GM12878 (cell line): Measurements from ENCODE around the gene OPCML. TPM values are rescaled to one million over a fixed set of nuclear protein-coding genes. Genes with fewer than 3 reads are reported as not detected.

Experiments
- ATAC-seq: fragments of 200-7000 bp; cut with Tn5 transposase; 3 replicates; pipeline ENCODE4 v1.9.1; 2020; ENCODE audit warnings: mild to moderate bottlenecking, moderate library complexity
- BruUV-seq: library from RNA; stranded (reverse); fragments of 400-500 nt; replicated peaks from 2 replicates; lab custom pipeline; 2021; lab: Mats Ljungman, UMichigan
- CTCF ChIA-PET: fragments of 300-600 bp; sonication (Branson Sonifier 250); formaldehyde crosslinking; extraction: SDS; loops from one replicate; lab custom pipeline; 2021; ENCODE audit warnings: inconsistent platforms; lab: Yijun Ruan, JAX
- POLR2A ChIA-PET: fragments of 350-600 bp; formaldehyde crosslinking; extraction: SDS; loops from one replicate; lab custom pipeline; 2021; ENCODE audit warnings: inconsistent platforms; lab: Charles Lee
- RAD21 ChIA-PET: fragments of 300-600 bp; sonication (Branson Sonifier 250); formaldehyde crosslinking; loops from one replicate; lab custom pipeline; 2023; ENCODE audit warnings: antibody characterized with exemption; ENCODE audit not compliant: unreplicated experiment; lab: Charles Lee
- SMC1A ChIA-PET: fragments of 300-600 bp; sonication (Branson Sonifier 250); formaldehyde crosslinking; loops from one replicate; lab custom pipeline; 2023; ENCODE audit not compliant: unreplicated experiment, uncharacterized antibody; lab: Charles Lee
- DNase-seq: peaks from one replicate; pipeline ENCODE4 v3.0.0-alpha.2; 2011; ENCODE audit warnings: low read depth, low spot score
- FAIRE-seq: peaks from 3 replicates; lab custom pipeline; 2011; peaks lifted over from hg19 to GRCh38; lab: Jason Lieb, UNC
- H2AFZ ChIP-seq: 2 replicates; pipeline ENCODE4 v1.6.0; 2011; ENCODE audit warnings: low read depth, low read length, control low read depth; ENCODE audit not compliant: control insufficient read depth
- H3K27ac ChIP-seq: 2 replicates; pipeline ENCODE4 v1.5.1; 2011; ENCODE audit warnings: control low read depth; ENCODE audit not compliant: control insufficient read depth, insufficient read depth
- H3K27me3 ChIP-seq, 2 experiments: replicated peaks in 1 of 2; 2 replicates each; pipeline versions ENCODE4 v1.6.0 to v1.6.1; 2011; ENCODE audit warnings: low read length in 1 of 2; ENCODE audit not compliant: control insufficient read depth in 2 of 2, insufficient read depth in 2 of 2
- H3K36me3 ChIP-seq, 2 experiments: 2 replicates each; pipeline ENCODE4 v1.5.1; 2011; ENCODE audit warnings: low read length in 1 of 2; ENCODE audit not compliant: control insufficient read depth in 2 of 2, insufficient read depth in 2 of 2
- H3K4me1 ChIP-seq: 2 replicates; pipeline ENCODE4 v1.6.1; 2011; ENCODE audit warnings: mild to moderate bottlenecking, low read length, moderate library complexity, mixed read lengths; ENCODE audit not compliant: control insufficient read depth, insufficient read depth
- H3K4me2 ChIP-seq: 2 replicates; pipeline ENCODE4 v1.6.0; 2011; ENCODE audit warnings: control low read depth; ENCODE audit not compliant: control insufficient read depth, insufficient read depth
- H3K4me3 ChIP-seq: fragments of 200-600 bp; sonication (generic); 2 replicates; pipeline ENCODE4 v1.5.1; 2016
- H3K79me2 ChIP-seq: 2 replicates; pipeline ENCODE4 v1.6.0; 2011; ENCODE audit warnings: low read length; ENCODE audit not compliant: control insufficient read depth, insufficient read depth
- H3K9ac ChIP-seq: 2 replicates; pipeline ENCODE4 v1.8.0; 2011; ENCODE audit warnings: low read length, control low read depth, mixed read lengths; ENCODE audit not compliant: control insufficient read depth, insufficient read depth
- H3K9me3 ChIP-seq: replicated peaks from 3 replicates; pipeline ENCODE4 v1.5.1; 2011; ENCODE audit warnings: mild to moderate bottlenecking, low read length; ENCODE audit not compliant: control insufficient read depth, insufficient read depth
- H4K20me1 ChIP-seq: 2 replicates; pipeline ENCODE4 v1.6.0; 2011; ENCODE audit not compliant: control insufficient read depth, insufficient read depth
- CHD2 ChIP-seq: IDR thresholded peaks from 2 replicates; pipeline ENCODE4 v1.6.1; 2011; ENCODE audit warnings: low read depth, low read length, improper control_type of control experiment, borderline replicate concordance
- FOXK2 ChIP-seq: fragments of 450-650 bp; IDR thresholded peaks from 2 replicates; pipeline ENCODE4 v1.6.1; 2017; ENCODE audit warnings: mild to moderate bottlenecking, moderate library complexity
- HDGF ChIP-seq: fragments of 450-650 bp; IDR thresholded peaks from 2 replicates; pipeline ENCODE4 v1.6.1; 2016; ENCODE audit warnings: antibody characterized with exemption
- MTA2 ChIP-seq: fragments of 450-650 bp; IDR thresholded peaks from 2 replicates; pipeline ENCODE4 v1.6.1; 2016; ENCODE audit warnings: low read depth, mild to moderate bottlenecking, moderate library complexity
- MXI1 ChIP-seq: fragments of 150-350 bp; IDR thresholded peaks from 2 replicates; pipeline ENCODE4 v1.6.1; 2011; ENCODE audit warnings: low read depth, mild to moderate bottlenecking, inconsistent platforms, low read length, improper control_type of control experiment
- MYC ChIP-seq: IDR thresholded peaks from 2 replicates; pipeline ENCODE4 v1.6.1; 2011; ENCODE audit warnings: mild to moderate bottlenecking, low read length, moderate library complexity, inconsistent platforms; ENCODE audit not compliant: insufficient read depth, insufficient replicate concordance, insufficient read length, severe bottlenecking
- NFIC ChIP-seq: IDR thresholded peaks from 2 replicates; pipeline ENCODE4 v1.6.1; 2012; ENCODE audit warnings: low read depth, mild to moderate bottlenecking, inconsistent platforms, low read length, moderate library complexity
- NR2F1 ChIP-seq: fragments of 450-650 bp; conservative IDR thresholded peaks from 2 replicates; pipeline ENCODE4 v1.6.1; 2017; ENCODE audit warnings: mild to moderate bottlenecking
- PML ChIP-seq: IDR thresholded peaks from 2 replicates; pipeline ENCODE4 v1.6.1; 2012; ENCODE audit warnings: low read length, inconsistent platforms
- RAD51 ChIP-seq: fragments of 450-650 bp; IDR thresholded peaks from 2 replicates; pipeline ENCODE4 v1.6.1; 2016; ENCODE audit warnings: moderate library complexity, mild to moderate bottlenecking, inconsistent platforms
- SMAD1 ChIP-seq: fragments of 450-650 bp; IDR thresholded peaks from 2 replicates; pipeline ENCODE4 v1.6.1; 2018; ENCODE audit warnings: mild to moderate bottlenecking, low read depth; ENCODE audit not compliant: partially characterized antibody
- SREBF1 ChIP-seq: IDR thresholded peaks from 2 replicates; pipeline ENCODE4 v1.6.1; 2012; ENCODE audit warnings: mild to moderate bottlenecking, low read length
- WGBS: methylation state at CpG from one replicate; pipeline ENCODE4 v1.1.6; 2016; ENCODE audit warnings: low lambda C conversion rate; ENCODE audit not compliant: insufficient replicate concordance, insufficient coverage; ENCODE audit errors: missing lambda C conversion rate; 5-methylcytosine and 5-hydroxymethylcytosine counted together
- in situ Hi-C: fragments of 300-500 bp; cut with MboI; formaldehyde crosslinking; loops from 9 replicates; pipeline ENCODE4 v1.14.3; 2018; ENCODE audit warnings: mixed read lengths
- intact Hi-C: fragments of 100-400 bp; cut with micrococcal nuclease; formaldehyde crosslinking; loops from one replicate; pipeline ENCODE4 v1.14.2; 2022; ENCODE audit not compliant: unreplicated experiment
- polyA plus RNA-seq, 11 experiments: library from polyadenylated mRNA; depleted of rRNA in 4 of 11; unstranded in 6 of 11; stranded (reverse) in 5 of 11; fragments of >200 nt; fragmentation: Nextera tagmentation in 4 of 11; fragmentation: Illumina TruSeq in 1 of 11; extraction: Ambion mirVana in 4 of 11; extraction: Trizol in 1 of 11; gene quantifications; 1 replicate in 1 of 11; 2 replicates in 10 of 11; pipeline versions ENCODE4 v1.2.1 to v1.2.3, GENCODE V29; 2011 to 2016; ENCODE audit warnings: inconsistent platforms in 2 of 11, missing spikeins in 2 of 11, low read depth in 1 of 11
- total RNA-seq, 4 experiments: library from RNA; depleted of rRNA in 3 of 4; stranded (reverse); fragments of >200 nt in 3 of 4; fragmentation: Illumina TruSeq in 1 of 4; extraction: Trizol in 1 of 4; gene quantifications; 2 replicates each; pipeline versions ENCODE4 v1.2.1 to v1.2.3, GENCODE V29; 2013 to 2021
- TF ChIP-seq, protein P1 (sequence below): IDR thresholded peaks from 2 replicates; pipeline ENCODE4 v1.6.1; 2012; ENCODE audit warnings: improper control_type of control experiment, low read depth, low read length; ENCODE audit not compliant: insufficient replicate concordance

The OPCML gene
- total and polyA plus RNA-seq, 10 of the 15 experiments (the other 5 are each of a cell fraction or from before 2014, with no cell fraction given) = 0.84 TPM; not detected in 9

DNA sequence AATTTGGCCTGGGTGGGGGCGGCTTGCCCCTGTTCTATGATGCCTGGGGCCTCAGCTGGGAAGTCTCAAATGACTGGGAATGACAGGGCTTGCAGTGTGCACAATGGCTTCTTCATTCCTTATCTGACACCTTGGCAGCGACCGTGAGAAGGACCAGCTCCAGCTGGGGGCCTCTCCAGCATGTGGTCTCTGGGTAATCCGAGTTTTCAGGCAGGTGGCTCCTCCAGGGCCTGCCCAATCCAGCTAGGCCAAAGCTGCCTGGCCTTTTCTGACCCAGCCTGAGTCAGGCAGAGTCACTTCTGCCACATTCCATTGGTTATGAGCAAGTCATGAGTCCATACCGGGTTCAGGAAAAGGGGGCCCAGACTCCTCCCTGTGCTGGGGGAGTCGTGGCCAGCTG, 646.0 kb downstream of the OPCML start:
- POLR2A ChIA-PET = no interaction called here
- FAIRE-seq = no peak
- TF ChIP-seq SREBF1 = no peak
- no peak for TF ChIP-seq MXI1
- TF ChIP-seq CHD2 = no peak
- TF ChIP-seq HDGF = no peak
- TF ChIP-seq, all 136 proteins: peak for 0
- Histone ChIP-seq H3K27ac (no peak overlapping the region), H2AFZ (no peak overlapping the region), H3K27me3 (no peaks in the 10 kb centered on the region; a peak in 1 of 4 replicates), H3K36me3 (no peaks in the 10 kb centered on the region), H4K20me1 (no peaks in the 10 kb centered on the region), H3K4me3 (no peak overlapping the region), H3K79me2 (no peaks in the 10 kb centered on the region), H3K4me1 (no peaks in the 10 kb centered on the region), H3K9ac (no peak overlapping the region), H3K4me2 (no peak overlapping the region), H3K9me3 (no peaks in the 10 kb centered on the region)
- in situ Hi-C loops = no loop called here
- 4% methylated on average over 6 of the region's 6 CpGs for WGBS
- RAD21 ChIA-PET = no interaction called here
- CTCF ChIA-PET = no interaction called here
- ATAC-seq (no peak), DNase-seq (no peak)
- BruUV-seq = no TSS peak
- intact Hi-C loops = no loop called here
- SMC1A ChIA-PET = interaction anchor here (0.6 kb wide), 1 partner anchor 15 kb away, joined by 3 read pairs; no protein-coding TSS in a partner anchor

DNA sequence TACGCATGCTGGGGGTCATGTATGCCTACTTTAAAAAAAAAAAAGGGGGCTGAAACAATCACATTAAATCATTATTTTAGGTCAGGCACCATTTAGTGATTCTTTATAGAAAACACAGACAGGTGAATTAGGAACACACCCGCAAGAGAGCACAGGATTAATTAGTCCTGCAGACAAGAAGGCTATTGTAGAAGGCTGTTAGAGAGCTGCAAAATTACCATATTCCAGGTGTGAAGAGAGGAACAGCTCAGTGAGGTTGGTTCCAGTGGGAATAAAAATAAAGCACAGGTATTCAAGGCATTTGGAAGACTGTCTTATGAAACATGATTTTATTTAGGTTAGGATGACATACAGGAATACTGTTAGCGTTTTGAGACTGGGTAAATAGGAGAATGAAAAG, 649.1 kb downstream of the OPCML start:
- no TSS peak for BruUV-seq
- H3K4me1 ChIP-seq = no peaks in the 10 kb centered on the region
- SMC1A ChIA-PET = interaction anchor here (1.1 to 2.1 kb wide), 2 partner anchors 32 to 55 kb away, joined by 3 to 4 read pairs; no protein-coding TSS in a partner anchor
- 12% methylated on average over 3 of the region's 3 CpGs for WGBS
- in situ Hi-C loops = no loop called here
- H3K9ac ChIP-seq = no peak overlapping the region
- peaks cover 0 to under 1% of the 10 kb centered on the region in 2 experiments; a peak in 1 of 4 replicates for H3K27me3 ChIP-seq
- no peak overlapping the region for H2AFZ ChIP-seq
- no peaks in the 10 kb centered on the region for H3K36me3 ChIP-seq
- POLR2A ChIA-PET = no interaction called here
- no peak overlapping the region for H3K4me2 ChIP-seq
- intact Hi-C loops = no loop called here
- CTCF ChIA-PET = interaction anchor here (1.3 kb wide), 1 partner anchor 57 kb away, joined by 5 read pairs; no protein-coding TSS in a partner anchor
- no peak overlapping the region for H3K27ac ChIP-seq
- FAIRE-seq = no peak
- RAD21 ChIA-PET = no interaction called here
- ATAC-seq = no peak
- no peaks in the 10 kb centered on the region for H3K9me3 ChIP-seq
- H4K20me1 ChIP-seq = no peaks in the 10 kb centered on the region
- H3K79me2 ChIP-seq = no peaks in the 10 kb centered on the region
- no peak overlapping the region for H3K4me3 ChIP-seq
- no peak for DNase-seq
- TF ChIP-seq, protein P1, sequence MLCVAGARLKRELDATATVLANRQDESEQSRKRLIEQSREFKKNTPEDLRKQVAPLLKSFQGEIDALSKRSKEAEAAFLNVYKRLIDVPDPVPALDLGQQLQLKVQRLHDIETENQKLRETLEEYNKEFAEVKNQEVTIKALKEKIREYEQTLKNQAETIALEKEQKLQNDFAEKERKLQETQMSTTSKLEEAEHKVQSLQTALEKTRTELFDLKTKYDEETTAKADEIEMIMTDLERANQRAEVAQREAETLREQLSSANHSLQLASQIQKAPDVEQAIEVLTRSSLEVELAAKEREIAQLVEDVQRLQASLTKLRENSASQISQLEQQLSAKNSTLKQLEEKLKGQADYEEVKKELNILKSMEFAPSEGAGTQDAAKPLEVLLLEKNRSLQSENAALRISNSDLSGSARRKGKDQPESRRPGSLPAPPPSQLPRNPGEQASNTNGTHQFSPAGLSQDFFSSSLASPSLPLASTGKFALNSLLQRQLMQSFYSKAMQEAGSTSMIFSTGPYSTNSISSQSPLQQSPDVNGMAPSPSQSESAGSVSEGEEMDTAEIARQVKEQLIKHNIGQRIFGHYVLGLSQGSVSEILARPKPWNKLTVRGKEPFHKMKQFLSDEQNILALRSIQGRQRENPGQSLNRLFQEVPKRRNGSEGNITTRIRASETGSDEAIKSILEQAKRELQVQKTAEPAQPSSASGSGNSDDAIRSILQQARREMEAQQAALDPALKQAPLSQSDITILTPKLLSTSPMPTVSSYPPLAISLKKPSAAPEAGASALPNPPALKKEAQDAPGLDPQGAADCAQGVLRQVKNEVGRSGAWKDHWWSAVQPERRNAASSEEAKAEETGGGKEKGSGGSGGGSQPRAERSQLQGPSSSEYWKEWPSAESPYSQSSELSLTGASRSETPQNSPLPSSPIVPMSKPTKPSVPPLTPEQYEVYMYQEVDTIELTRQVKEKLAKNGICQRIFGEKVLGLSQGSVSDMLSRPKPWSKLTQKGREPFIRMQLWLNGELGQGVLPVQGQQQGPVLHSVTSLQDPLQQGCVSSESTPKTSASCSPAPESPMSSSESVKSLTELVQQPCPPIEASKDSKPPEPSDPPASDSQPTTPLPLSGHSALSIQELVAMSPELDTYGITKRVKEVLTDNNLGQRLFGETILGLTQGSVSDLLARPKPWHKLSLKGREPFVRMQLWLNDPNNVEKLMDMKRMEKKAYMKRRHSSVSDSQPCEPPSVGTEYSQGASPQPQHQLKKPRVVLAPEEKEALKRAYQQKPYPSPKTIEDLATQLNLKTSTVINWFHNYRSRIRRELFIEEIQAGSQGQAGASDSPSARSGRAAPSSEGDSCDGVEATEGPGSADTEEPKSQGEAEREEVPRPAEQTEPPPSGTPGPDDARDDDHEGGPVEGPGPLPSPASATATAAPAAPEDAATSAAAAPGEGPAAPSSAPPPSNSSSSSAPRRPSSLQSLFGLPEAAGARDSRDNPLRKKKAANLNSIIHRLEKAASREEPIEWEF = no peak
- TF ChIP-seq MTA2 (no peak), FOXK2 (no peak), NR2F1 (no peak), NFIC (no peak), PML (no peak), RAD51 (no peak), MYC (no peak), SMAD1 (no peak)
